Measurements from ENCODE around the gene HADHB. TPM values are rescaled to one million over a fixed set of nuclear protein-coding genes. Genes with fewer than 3 reads are reported as not detected.
A peak's percentile ranks its signal among the peaks of the same experiment; 100 is the strongest.

Gene HADHB
- total and polyA plus RNA-seq, 10 of the 15 experiments (the other 5 are each of a cell fraction or from before 2014, with no cell fraction given), result 53.7 to 145 (median 85.5) TPM

DNA sequence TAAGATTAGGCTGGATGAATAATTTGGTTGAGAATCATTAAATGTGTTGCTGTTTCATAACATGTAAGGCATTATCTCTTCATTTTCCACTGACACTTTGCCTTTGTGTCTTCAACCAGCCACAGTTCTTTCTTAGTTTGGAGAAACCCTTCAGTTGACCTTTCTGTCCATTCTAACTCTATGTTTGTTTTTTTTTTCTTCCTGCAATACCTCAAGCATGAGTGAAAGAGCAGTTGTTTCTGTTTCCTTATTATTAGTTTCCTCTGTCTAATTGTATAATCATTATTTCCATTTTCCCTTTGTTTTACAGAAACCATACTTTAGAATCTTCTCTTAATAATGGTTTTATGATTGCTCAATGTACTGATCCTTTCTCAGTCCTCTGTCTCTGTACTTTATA lies 25.6 kb downstream of the HADHB start:
- no peak overlapping the region for H3K9ac ChIP-seq (ENCODE audit: control insufficient read depth, insufficient read depth, low read length)
- RAD21 ChIA-PET (ENCODE audit: unreplicated experiment), result interaction anchor here (0.8 to 3.7 kb wide), 2 partner anchors 25 to 75 kb away, joined by 3 to 41 read pairs; partner anchors contain the start of genes HADHA and HADHB
- H3K4me3 ChIP-seq, result no peak overlapping the region
- no peaks in the 10 kb centered on the region for H3K27me3 ChIP-seq (replicated peaks in 1 of 2; ENCODE audit: control insufficient read depth in 2 of 2, insufficient read depth in 2 of 2, low read length in 1 of 2)
- peak; percentile 76 for ATAC-seq
- SMC1A ChIA-PET (ENCODE audit: uncharacterized antibody, unreplicated experiment), result interaction anchor here (0.6 to 6.1 kb wide), 8 partner anchors 9 to 271 kb away, joined by 3 to 71 read pairs (median 4); partner anchors contain the start of genes HADHA and HADHB
- intact Hi-C loops (cut with micrococcal nuclease; ENCODE audit: unreplicated experiment) (no loop called here), in situ Hi-C loops (cut with MboI) (no loop called here)
- H3K4me1 ChIP-seq (ENCODE audit: control insufficient read depth, insufficient read depth, low read length), result peaks cover 6% of the 10 kb centered on the region
- H3K79me2 ChIP-seq (ENCODE audit: control insufficient read depth, insufficient read depth, low read length), result no peaks in the 10 kb centered on the region
- peaks cover 0 to 6% of the 10 kb centered on the region in 2 experiments for H3K36me3 ChIP-seq (ENCODE audit: control insufficient read depth in 2 of 2, insufficient read depth in 2 of 2, low read length in 1 of 2)
- TF ChIP-seq STAT3 (IDR thresholded peaks at IDR 0.05; ENCODE audit: low read depth, low read length), result no peak
- TF ChIP-seq JUNB (IDR thresholded peaks at IDR 0.05), result peak; percentile 42
- TF ChIP-seq IKZF1 (conservative IDR thresholded peaks at IDR 0.05), result no peak
- no peak for TF ChIP-seq MEF2A (IDR thresholded peaks at IDR 0.05; ENCODE audit: insufficient read depth, low read depth, low read length)
- H3K27ac ChIP-seq (ENCODE audit: control insufficient read depth, insufficient read depth), result peak overlapping the region; percentile 72
- CTCF ChIA-PET, result interaction anchor here (0.6 to 2.0 kb wide), 6 partner anchors 9 to 472 kb away, joined by 3 to 12 read pairs (median 4); partner anchors contain the start of gene HADHB
- no peak for DNase-seq (ENCODE audit: low read depth, low spot score)
- no peak overlapping the region for H2AFZ ChIP-seq (ENCODE audit: control insufficient read depth, low read depth, low read length)
- POLR2A ChIA-PET, result interaction anchor here (0.5 to 2.3 kb wide), 7 partner anchors 15 to 1060 kb away, joined by 3 to 12 read pairs (median 5); partner anchors contain the start of genes HADHA and HADHB
- BruUV-seq (replicated peaks), result no TSS peak
- H3K9me3 ChIP-seq (replicated peaks; ENCODE audit: control insufficient read depth, insufficient read depth, low read length), result no peaks in the 10 kb centered on the region
- no peaks in the 10 kb centered on the region for H4K20me1 ChIP-seq (ENCODE audit: control insufficient read depth, insufficient read depth)
- FAIRE-seq, result no peak
- H3K4me2 ChIP-seq (ENCODE audit: control insufficient read depth, insufficient read depth), result peak overlapping the region; percentile 34; the same call in 1 of the 2 replicates

DNA sequence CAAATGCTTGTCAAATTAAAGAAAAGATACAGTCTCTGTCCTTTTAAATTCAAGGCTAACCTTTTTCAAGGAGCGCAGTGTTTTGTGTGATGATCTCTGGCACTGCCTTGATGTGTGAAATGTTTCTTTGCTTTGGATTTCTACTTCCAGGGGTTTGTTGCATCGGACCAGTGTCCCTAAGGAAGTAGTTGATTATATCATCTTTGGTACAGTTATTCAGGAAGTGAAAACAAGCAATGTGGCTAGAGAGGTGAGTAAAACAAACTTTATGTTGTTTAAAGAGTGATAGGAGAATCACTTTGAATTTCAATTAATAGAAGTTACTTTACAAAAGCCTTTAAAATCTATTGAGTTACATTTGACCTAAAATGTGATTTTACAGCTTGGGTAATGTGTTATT lies 28.8 kb downstream of the HADHB start:
- ChIA-PET CTCF (interaction anchor here (0.6 kb wide), 1 partner anchor 22 kb away, joined by 3 read pairs; no protein-coding TSS in a partner anchor), RAD21 (ENCODE audit: unreplicated experiment) (interaction anchor here (0.9 kb wide), 1 partner anchor 75 kb away, joined by 3 read pairs; no protein-coding TSS in a partner anchor), SMC1A (ENCODE audit: uncharacterized antibody, unreplicated experiment) (interaction anchor here (1.0 to 2.6 kb wide), 5 partner anchors 13 to 38 kb away, joined by 3 to 12 read pairs (median 5); partner anchors contain the start of genes HADHA and HADHB), POLR2A (no interaction called here)
- no peak for FAIRE-seq
- Histone ChIP-seq H3K27me3 (replicated peaks in 1 of 2; ENCODE audit: control insufficient read depth in 2 of 2, insufficient read depth in 2 of 2, low read length in 1 of 2) (no peaks in the 10 kb centered on the region), H2AFZ (ENCODE audit: control insufficient read depth, low read depth, low read length) (no peak overlapping the region), H3K4me1 (ENCODE audit: control insufficient read depth, insufficient read depth, low read length) (peaks cover 6% of the 10 kb centered on the region), H3K4me3 (no peak overlapping the region), H3K9ac (ENCODE audit: control insufficient read depth, insufficient read depth, low read length) (no peak overlapping the region), H3K79me2 (ENCODE audit: control insufficient read depth, insufficient read depth, low read length) (no peaks in the 10 kb centered on the region), H3K9me3 (replicated peaks; ENCODE audit: control insufficient read depth, insufficient read depth, low read length) (no peaks in the 10 kb centered on the region), H4K20me1 (ENCODE audit: control insufficient read depth, insufficient read depth) (no peaks in the 10 kb centered on the region), H3K27ac (ENCODE audit: control insufficient read depth, insufficient read depth) (no peak overlapping the region), H3K4me2 (ENCODE audit: control insufficient read depth, insufficient read depth) (no peak overlapping the region), H3K36me3 (ENCODE audit: control insufficient read depth in 2 of 2, insufficient read depth in 2 of 2, low read length in 1 of 2) (peaks cover 0 to 8% of the 10 kb centered on the region in 2 experiments)
- TF ChIP-seq SPI1 (IDR thresholded peaks at IDR 0.05; ENCODE audit: borderline replicate concordance, insufficient read depth, low read depth, low read length) (peak; percentile 43; the same call in 1 of the 2 replicates), STAT1 (conservative IDR thresholded peaks at IDR 0.05) (no peak)
- TF ChIP-seq, protein P1, sequence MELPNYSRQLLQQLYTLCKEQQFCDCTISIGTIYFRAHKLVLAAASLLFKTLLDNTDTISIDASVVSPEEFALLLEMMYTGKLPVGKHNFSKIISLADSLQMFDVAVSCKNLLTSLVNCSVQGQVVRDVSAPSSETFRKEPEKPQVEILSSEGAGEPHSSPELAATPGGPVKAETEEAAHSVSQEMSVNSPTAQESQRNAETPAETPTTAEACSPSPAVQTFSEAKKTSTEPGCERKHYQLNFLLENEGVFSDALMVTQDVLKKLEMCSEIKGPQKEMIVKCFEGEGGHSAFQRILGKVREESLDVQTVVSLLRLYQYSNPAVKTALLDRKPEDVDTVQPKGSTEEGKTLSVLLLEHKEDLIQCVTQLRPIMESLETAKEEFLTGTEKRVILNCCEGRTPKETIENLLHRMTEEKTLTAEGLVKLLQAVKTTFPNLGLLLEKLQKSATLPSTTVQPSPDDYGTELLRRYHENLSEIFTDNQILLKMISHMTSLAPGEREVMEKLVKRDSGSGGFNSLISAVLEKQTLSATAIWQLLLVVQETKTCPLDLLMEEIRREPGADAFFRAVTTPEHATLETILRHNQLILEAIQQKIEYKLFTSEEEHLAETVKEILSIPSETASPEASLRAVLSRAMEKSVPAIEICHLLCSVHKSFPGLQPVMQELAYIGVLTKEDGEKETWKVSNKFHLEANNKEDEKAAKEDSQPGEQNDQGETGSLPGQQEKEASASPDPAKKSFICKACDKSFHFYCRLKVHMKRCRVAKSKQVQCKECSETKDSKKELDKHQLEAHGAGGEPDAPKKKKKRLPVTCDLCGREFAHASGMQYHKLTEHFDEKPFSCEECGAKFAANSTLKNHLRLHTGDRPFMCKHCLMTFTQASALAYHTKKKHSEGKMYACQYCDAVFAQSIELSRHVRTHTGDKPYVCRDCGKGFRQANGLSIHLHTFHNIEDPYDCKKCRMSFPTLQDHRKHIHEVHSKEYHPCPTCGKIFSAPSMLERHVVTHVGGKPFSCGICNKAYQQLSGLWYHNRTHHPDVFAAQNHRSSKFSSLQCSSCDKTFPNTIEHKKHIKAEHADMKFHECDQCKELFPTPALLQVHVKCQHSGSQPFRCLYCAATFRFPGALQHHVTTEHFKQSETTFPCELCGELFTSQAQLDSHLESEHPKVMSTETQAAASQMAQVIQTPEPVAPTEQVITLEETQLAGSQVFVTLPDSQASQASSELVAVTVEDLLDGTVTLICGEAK (IDR thresholded peaks at IDR 0.05; ENCODE audit: borderline replicate concordance), result peak; percentile 76; the same call in 1 of the 2 replicates
- no TSS peak for BruUV-seq (replicated peaks)
- intact Hi-C loops (cut with micrococcal nuclease; ENCODE audit: unreplicated experiment) (no loop called here), in situ Hi-C loops (cut with MboI) (no loop called here)
- 77% methylated on average over 2 of the region's 2 CpGs for WGBS (ENCODE audit: insufficient coverage, insufficient replicate concordance, low lambda C conversion rate, missing lambda C conversion rate)
- no peak for DNase-seq (ENCODE audit: low read depth, low spot score)
- ATAC-seq, result no peak
